ENCODE data around the gene MYO5C.

DNA sequence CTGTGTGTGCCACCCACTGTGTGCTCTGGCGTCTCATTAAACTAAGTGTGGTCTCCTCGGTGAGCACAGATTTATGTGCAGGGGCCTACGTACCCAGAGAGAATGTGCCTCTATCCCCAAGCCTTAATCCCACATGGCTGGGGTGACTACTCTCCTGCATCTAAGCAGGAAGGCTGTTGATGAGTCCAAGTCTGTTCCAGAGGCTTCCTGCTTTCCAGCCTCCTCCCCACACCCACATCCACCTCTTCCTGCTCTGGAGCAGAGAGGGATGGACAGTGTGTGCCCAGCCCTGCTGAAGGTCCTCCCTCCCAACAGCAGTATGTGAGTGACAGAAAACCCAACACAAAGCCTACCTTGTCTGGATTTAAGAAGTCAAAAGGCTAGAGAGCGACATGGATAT is 144.3 kb downstream of the MYO5C start:
- TF ChIP-seq KDM1A (IDR thresholded peaks at IDR 0.05; ENCODE audit: borderline replicate concordance, low read length) (no peak), POLR2A (IDR thresholded peaks at IDR 0.05; ENCODE audit: control extremely low read depth in 1 of 2, low read depth in 2 of 2, low read length in 2 of 2) (no peak), RAD21 (IDR thresholded peaks at IDR 0.05 in 1 of 2, conservative IDR thresholded peaks at IDR 0.05 in 1 of 2; ENCODE audit: low read depth in 2 of 2, low read length in 2 of 2) (no peak), EP300 (IDR thresholded peaks at IDR 0.05; ENCODE audit: borderline replicate concordance in 1 of 2, low read depth in 2 of 2, low read length in 2 of 2) (no peak), KDM5A (IDR thresholded peaks at IDR 0.05; ENCODE audit: low read length) (no peak), SIN3A (conservative IDR thresholded peaks at IDR 0.05 in 1 of 2, IDR thresholded peaks at IDR 0.05 in 1 of 2; ENCODE audit: low read depth in 1 of 2, low read length in 2 of 2) (no peak), POLR2AphosphoS5 (IDR thresholded peaks at IDR 0.05; ENCODE audit: low read depth, low read length) (no peak), BRCA1 (IDR thresholded peaks at IDR 0.05; ENCODE audit: low read depth, low read length) (no peak), YY1 (IDR thresholded peaks at IDR 0.05; ENCODE audit: low read depth, low read length) (no peak), EZH2 (IDR thresholded peaks at IDR 0.05; ENCODE audit: low read depth, low read length, severe bottlenecking) (no peak), RBBP5 (IDR thresholded peaks at IDR 0.05; ENCODE audit: borderline replicate concordance, low read depth, low read length) (no peak), JUN (IDR thresholded peaks at IDR 0.05; ENCODE audit: low read depth, low read length) (no peak)
- TF ChIP-seq, protein P1, sequence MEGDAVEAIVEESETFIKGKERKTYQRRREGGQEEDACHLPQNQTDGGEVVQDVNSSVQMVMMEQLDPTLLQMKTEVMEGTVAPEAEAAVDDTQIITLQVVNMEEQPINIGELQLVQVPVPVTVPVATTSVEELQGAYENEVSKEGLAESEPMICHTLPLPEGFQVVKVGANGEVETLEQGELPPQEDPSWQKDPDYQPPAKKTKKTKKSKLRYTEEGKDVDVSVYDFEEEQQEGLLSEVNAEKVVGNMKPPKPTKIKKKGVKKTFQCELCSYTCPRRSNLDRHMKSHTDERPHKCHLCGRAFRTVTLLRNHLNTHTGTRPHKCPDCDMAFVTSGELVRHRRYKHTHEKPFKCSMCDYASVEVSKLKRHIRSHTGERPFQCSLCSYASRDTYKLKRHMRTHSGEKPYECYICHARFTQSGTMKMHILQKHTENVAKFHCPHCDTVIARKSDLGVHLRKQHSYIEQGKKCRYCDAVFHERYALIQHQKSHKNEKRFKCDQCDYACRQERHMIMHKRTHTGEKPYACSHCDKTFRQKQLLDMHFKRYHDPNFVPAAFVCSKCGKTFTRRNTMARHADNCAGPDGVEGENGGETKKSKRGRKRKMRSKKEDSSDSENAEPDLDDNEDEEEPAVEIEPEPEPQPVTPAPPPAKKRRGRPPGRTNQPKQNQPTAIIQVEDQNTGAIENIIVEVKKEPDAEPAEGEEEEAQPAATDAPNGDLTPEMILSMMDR (IDR thresholded peaks at IDR 0.05; ENCODE audit: control extremely low read depth in 1 of 3, insufficient read depth in 1 of 3, low read depth in 1 of 3, low read length in 3 of 3): no peak
- TF ChIP-seq, protein P2, sequence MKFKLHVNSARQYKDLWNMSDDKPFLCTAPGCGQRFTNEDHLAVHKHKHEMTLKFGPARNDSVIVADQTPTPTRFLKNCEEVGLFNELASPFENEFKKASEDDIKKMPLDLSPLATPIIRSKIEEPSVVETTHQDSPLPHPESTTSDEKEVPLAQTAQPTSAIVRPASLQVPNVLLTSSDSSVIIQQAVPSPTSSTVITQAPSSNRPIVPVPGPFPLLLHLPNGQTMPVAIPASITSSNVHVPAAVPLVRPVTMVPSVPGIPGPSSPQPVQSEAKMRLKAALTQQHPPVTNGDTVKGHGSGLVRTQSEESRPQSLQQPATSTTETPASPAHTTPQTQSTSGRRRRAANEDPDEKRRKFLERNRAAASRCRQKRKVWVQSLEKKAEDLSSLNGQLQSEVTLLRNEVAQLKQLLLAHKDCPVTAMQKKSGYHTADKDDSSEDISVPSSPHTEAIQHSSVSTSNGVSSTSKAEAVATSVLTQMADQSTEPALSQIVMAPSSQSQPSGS (IDR thresholded peaks at IDR 0.05; ENCODE audit: low read length): no peak

All from H1 (cell line).